Frontal cortex (tissue), 4 donors: ENCODE measurements around the gene EHBP1. TPM values are rescaled to one million over a fixed set of nuclear protein-coding genes. Genes with fewer than 3 reads are reported as not detected.

ENCODE experiments used
- DNase-seq, 2 donors: peaks; one replicate each; pipeline ENCODE4 v3.0.0; 2012; ENCODE audit warnings: low spot score in 2 of 2
- FAIRE-seq: peaks from 2 replicates; lab custom pipeline; 2012; peaks lifted over from hg19 to GRCh38; lab: Jason Lieb, UNC
- total RNA-seq: library from RNA; depleted of rRNA; stranded (reverse); fragments of >200 nt; gene quantifications from one replicate; pipeline ENCODE4 v1.2.3, GENCODE V29; 2014
- donor health status: control.
- donor health status: control.
- donor health status: control.

EHBP1 gene
- total RNA-seq, 1 donor from 2014 or later: 127 TPM

DNA sequence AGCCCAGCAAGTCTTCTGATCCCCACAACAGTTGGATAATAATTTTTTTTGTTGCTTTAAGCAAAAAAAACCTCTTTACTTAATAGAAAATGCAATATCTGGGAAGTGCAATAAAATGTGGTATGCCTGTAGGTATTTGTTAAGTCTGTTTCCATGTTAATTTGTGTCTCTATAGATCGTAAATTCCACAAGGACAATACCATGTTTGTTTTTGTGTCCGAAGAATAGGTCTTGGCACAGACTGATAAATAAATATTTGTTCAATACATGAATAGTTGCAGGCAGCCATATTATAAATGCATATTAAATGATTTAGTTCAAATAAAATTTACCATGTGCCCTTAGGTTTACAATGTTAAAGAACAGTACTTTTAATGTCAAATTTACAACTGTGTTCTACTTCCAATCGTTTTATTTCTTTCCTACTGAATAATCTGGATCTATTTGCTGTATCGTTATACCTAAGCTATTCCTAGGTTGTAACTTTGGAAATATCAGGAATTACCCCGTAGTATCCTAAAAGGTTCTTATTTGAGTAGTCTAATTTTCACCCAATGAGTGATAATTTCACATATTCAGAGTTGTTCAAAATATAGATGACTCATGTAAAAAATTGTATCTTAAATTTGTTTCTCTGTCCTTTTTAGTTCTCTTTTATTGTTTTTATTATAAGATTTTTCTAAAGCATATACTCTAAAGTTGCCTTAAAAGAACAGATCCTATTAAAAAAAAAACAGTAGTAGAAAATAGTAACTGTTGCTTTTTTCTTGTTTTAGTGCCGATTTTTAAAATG lies 151.8 kb downstream of the EHBP1 start:
- peak; percentile 63 for FAIRE-seq
- DNase-seq: no peak

DNA sequence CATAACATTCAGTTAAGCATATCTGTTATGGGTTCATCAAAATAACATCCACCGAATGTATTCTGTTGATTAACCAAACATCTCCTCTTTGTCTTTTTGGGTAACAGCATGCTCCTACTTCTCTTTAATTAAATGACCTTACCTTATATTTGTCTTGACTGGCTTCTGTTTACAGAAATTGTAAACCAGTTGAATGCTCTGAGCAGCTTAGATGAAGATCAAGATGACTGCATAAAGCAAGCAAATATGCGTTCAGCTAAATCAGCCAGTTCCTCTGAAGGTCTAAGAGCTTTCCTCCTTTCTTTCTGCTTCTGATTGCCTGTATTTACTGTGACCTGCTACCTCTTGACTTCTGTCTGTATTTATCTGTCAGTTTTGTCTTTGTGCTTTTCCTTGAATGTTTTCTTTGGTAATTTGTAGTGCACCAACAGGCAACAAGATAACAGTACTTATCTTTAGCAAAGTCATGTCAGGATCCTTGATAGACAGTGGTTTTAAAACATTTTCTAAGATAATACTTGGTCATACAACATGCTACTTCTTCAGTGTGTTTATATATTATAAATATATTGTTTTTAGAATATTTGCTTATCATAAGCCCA lies 152.8 kb downstream of the EHBP1 start:
- FAIRE-seq: no peak

DNA sequence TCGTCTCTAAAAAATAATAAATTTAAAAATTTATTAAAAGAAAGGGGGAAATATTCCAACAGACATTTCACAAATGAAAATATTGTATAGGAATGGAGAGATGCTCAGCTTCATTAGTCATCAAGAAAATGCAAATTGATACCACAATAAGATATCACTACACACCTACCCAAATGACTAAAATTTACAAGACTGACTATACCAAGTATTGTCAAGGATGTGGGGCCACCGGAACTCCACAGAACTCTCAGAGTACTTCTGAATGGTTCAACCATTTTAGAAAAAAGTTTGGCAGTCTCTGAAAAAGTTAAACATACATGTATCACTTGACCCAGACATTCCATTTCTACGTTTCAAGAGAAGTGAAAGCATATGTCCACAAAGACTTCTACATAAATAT lies 163.4 kb downstream of the EHBP1 start:
- FAIRE-seq (no peak), DNase-seq (no peak)

More for the DNA sequence above, 152.8 kb downstream of the EHBP1 start:
- DNase-seq: no peak

DNA sequence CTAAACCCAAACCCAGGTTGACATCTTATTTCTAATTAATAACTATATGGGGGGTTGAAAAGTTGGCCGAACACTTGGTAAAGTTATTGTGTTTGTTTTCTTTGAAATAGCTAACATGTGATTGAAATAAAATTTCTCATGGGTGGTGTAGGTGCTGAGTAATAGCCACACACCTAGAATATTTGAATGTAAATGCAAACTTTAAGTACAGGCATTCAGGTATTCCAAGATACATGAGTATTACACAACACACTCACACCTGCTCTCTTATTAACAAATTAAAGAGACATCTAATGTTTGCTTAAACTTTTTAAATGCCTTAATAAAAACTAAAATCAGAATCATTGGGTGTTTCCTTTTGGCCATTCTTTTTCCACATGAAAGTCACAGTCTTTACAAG lies 165.5 kb downstream of the EHBP1 start:
- no peak for DNase-seq
- FAIRE-seq: no peak

DNA sequence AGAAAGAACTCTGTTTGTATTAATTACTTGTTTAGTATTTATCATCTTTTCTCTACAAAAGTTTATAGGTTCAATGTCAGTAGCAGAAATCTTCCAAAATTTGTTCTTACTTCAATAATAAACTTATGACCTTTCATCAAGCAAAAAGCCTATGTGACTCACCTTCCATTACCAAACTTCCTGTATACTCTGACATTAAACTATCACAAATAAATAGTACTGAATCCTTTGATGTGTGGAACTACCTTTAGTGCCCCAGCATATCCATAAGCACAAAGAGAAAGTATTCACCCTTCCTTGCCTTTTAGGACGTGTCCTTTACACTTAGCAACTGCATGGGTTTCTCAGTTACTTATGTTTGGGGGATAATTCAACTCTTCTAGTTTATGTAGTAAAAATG lies 166.0 kb downstream of the EHBP1 start:
- no peak for DNase-seq
- FAIRE-seq: no peak

DNA sequence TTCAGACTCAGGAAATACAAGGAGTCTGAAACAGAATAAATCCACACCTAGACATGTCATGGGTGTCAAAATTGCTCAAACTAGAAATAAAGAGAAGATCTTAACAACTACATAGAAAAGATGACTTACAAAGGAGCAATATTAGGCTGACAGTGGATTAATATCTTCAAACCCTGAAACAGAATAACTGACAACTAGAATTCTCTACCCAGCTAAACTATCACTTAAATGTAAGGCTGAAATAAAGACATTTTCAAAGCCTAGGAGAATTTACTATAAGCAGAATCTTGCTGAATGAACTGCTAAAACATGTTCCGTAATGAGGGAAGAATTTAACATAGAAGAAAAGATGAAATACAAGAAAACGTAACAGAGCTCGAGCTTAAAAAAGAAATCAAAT lies 168.1 kb downstream of the EHBP1 start:
- no peak for DNase-seq
- FAIRE-seq: no peak

DNA sequence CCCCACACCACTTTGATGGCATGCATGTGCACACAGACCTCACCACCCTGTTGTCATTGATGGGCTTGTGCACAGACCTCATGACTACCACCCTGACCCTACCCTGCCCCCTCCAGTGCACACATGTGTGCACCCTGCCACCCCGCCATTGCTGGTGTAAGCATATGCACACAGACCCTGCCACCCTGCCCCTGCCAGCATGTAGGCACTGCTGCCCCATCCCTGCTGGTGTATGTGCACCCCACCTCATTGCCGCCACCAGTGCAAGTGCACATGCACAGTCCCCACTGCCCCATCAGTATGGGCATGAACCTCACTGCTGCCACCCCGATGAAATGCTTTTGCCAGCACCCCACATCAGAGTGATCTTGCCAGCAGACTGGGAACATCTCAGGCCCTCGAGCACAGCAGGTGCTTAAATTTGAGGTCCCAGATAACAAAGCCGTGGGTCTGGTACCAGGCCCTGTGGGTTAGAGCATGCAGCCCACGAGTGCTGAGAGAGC lies 169.4 kb downstream of the EHBP1 start:
- FAIRE-seq (no peak), DNase-seq (no peak)

DNA sequence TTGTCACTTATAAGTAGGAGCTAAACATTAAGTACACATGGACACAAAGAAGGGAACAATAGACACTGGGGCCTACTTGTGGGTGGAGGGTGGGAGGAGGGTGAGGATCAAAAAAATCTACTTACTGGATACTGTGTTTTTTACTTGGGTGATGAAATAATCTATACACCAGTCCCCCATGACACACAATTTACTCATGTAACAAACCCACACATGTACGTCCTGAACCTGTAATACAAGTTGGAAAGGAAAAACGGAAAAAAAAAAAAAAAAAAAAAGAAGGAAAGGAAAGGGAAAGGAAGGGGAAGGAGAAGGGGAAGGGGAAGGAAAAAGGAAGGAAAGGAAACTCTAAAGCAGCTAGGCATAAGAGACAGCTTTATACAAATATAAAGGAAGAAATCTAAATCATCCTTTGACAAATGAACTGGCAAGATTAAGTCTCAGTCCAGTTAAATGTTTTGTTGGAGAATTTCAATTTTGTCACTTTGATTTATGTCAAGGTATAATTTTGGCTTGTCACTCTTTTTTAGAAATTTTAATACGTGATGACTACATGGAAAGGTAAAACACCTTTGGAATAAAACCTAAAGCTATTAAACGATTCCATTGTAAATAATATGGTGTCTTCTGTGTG lies 175.8 kb downstream of the EHBP1 start:
- FAIRE-seq: no peak
- DNase-seq: no peak

DNA sequence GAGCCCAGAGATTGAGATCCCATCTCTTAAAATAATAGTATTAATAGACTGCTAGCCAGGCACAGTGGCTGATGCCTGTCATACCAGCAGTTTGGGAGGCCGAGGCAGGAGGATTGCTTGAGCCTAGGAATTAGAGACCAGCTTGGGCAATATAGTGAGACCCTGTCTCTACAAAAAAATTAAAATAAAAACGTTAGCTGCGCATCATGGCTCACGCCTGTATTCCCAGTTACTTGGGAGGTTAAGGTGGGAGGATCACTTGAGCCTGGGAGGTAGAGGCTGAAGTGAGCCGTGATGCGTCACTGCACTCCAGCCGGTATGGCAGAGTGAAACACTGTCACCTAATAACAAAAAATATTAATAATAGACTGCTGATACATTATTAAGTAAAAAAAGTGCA lies 178.1 kb downstream of the EHBP1 start:
- DNase-seq (no peak), FAIRE-seq (no peak)

DNA sequence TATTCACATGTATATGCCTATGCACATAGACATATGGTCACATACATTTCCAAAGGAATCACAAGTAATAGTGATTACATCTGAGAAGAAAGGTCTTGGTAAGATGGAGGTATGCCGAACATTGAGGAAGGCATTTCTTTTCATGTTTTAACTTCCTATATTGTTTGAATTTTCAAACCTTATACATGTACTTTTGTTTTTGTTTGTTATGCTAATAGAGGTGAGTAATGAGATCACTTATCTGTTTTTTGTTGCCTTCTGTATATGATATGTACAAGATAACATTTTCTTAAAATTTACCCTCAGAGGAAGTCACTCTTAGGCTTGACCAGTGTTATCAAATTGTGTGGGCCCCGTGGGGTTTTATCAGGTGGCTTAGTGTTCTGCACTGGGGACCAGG lies 178.6 kb downstream of the EHBP1 start:
- FAIRE-seq (no peak), DNase-seq (no peak)

DNA sequence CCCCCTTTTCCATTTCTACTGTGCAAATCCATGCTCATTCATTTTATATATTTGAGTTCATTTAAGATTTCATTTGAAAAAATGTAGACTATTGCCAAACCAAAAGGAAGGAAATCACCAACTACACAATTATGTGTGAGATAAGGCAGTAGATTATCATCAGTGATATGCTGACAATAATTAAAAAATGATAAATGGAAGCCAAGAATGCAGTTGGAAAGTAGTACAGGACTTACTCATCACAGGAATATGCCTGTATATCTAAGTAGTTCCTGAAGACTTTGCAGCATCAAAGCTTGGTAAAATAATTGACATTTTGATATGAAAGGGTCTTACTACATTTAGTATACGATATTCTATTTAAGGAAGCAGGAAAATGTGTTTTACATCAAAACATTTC lies 179.0 kb downstream of the EHBP1 start:
- FAIRE-seq: no peak
- DNase-seq: no peak

DNA sequence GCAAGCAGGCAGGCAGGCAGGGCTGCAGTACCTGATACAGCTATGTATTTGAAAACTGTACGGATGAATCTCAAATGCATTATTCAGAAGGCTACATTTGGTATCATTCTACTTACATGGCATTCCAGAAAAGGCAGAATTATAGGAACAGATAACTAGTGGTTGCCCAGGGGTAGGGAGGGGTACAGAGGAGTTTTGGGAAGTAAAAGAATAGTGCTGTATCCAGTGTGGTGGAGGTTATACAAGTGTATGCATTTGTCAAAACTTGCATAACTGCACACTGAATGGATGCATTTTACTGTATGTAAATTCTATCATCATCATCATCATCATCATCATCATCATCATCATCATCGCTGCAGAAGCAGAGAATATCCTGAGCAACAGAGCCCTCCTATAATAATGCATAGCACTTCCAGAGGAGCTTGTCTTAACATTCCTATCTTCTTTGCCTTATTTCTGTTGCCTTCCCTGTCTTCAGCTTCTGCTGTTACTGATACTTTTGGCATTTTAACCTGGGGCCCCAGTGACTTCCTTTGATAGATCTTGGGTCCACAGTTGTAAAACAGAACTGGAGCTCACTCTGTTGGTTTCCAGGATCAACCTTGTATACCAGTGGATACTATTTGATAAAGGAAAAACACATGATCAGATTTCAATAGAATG lies 189.6 kb downstream of the EHBP1 start:
- FAIRE-seq (no peak), DNase-seq (no peak)

DNA sequence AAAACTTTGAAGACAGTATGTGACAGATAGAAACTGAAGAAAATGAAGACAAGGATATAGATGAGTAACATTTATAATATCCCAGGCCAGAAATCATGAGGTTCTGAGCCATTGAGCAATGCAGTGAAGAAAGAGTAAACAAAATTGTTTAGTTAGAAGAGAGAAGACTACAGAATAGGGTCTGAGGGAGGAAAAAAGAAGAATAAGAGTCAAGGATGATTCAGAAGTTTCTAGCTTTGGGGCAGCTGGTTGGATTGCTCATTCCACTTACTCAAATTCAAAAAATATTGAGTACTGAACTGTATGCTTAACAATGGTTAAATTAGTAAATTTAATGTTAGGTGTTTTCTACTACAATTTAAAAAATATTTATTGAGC lies 190.1 kb downstream of the EHBP1 start:
- FAIRE-seq (no peak), DNase-seq (no peak)

DNA sequence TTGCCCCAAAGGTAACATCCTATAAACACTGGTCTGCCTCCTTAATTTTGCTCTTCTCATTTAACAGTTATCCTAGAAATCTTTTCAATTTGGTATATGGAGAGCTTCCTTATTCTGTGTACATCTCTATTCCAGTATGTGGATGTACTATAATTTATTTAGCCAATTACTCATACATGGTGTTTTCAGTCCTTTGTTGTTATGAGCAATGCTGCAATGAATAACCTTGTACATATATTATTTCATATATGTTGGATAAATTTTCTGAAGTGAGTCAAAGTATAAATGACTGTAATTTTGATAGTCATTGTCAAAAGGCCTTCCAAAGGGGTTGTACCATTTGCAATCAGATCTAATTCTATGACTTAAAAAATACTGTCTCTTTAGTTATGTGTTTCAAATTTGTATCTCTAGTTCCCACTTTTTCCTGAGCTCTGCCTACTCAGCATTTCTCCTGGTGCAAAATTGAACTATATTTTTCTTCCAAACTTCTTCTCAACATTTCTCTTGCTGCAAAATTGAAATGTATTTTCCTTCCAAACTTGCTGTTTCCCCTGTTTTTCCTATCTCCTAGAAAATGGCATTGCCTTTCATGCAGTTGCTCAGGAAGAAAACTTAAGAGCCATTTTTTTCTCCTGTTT lies 191.8 kb downstream of the EHBP1 start:
- no peak for DNase-seq
- no peak for FAIRE-seq

DNA sequence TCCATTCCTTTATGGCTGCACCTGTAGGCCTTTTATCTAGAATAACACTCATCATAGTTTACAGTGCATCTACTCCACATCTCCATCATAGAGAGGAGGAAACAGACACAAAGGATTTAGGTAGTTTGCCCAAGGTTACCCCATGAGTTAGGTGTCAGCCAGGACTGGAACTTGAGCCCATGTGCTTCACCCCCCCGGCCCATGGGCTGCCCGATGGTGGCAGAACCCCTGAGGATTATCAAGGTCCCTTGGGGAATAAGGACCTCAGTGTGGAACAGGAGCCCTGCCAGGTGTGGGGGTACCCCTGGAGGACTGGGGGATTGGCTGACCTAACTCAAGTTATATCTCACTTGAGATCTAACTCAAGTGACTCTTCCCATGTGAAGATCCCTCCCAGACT lies 198.8 kb downstream of the EHBP1 start:
- DNase-seq (no peak), FAIRE-seq (no peak)

DNA sequence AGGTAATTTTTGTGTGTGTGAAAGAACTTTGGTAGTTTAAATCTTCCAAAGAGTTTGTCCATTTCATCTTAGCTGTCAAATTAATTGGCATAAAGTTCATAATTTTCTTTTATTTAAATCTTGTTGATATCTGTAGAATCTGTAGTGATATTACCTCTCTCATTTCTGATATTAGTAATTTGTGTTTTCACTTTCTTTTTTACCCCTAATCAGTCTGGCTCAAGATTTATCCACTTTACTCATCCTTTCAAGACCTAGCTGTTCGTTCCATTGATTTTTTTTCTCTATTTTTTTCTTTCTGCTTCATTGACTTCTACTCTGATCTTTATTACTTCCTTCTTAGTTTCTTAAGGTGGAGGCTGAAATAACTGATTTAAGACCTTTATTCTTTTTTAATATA lies 202.6 kb downstream of the EHBP1 start:
- DNase-seq (no peak), FAIRE-seq (peak; percentile 17)

DNA sequence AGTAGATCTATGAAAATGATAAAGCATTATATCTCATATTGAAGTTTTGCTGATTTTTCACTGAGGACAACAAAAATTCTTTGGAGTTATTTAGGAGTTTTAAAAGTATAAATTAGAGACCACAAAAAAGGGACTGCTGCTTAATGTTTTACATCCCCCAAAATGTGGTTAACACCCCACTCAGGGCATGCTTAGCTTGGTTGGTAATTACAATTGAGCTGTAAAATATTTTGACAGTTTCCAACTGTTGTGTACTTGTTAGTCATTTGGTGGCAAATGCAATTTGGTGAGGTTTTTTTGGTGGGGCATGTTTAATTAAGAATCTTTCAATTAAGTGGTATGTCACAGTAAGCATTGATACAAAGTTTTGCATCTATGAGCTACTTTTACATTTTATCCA lies 207.8 kb downstream of the EHBP1 start:
- no peak for FAIRE-seq
- DNase-seq: no peak

DNA sequence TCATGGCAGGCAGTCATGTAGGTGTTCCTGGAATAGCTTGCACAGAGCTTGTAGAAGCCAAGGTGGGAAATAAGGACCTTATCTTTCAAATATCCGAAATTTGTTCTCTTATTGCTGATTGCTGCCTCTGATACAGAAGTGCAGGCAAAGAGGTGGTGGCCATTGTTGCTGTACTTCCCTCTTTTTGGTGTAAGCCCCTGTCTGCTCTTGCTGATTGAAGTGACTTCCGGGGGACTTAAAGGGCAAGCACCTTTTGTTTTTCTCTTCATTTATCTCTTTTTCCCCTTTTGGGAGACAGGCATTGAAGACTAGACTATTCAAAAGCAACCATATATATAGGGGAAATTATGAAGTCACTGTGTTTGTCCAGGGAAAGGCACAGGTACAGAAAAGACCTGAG lies 213.5 kb downstream of the EHBP1 start:
- no peak for DNase-seq
- no peak for FAIRE-seq

DNA sequence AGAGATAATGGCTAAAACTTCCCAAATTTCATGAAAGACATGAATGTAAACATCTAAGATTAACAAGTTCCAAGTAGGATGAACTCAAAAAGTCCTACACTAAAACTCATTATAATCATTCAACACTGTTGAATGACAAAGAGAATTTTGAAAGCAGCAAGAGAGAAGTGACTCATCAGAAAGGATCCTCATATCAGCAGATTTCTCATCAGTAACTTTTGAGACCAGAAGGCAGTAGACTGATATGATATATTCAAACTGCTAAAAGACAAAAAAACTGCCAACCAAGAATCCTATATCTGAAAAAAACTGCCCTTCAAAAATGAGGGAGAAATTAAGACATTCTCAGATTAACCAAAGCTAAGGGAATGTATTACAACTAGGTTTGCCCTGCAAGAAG lies 214.6 kb downstream of the EHBP1 start:
- FAIRE-seq: no peak
- DNase-seq: no peak

DNA sequence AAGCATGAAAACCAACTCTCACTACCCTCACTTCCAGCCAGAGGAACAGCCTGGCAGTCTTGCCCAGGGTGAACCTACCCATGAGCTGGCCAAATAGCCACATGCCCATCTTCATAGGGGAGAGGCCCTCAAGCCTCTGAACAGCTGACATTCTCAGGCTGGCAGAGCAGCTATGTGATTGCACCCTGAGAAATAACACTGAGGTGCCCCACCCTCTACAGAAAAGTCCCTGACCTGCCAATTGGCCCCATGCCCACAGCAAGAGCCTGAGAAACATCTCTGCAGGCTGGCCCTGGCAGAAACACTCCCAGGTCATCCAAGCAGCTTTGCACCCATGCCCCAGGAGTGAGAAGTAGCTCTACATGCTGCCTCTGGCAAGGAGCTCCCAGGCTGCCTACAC lies 217.7 kb downstream of the EHBP1 start:
- FAIRE-seq: no peak
- DNase-seq: no peak
